Measurements from ENCODE around the gene SERPIND1. TPM values are rescaled to one million over a fixed set of nuclear protein-coding genes. Genes with fewer than 3 reads are reported as not detected.
"Not testable (repeated sequence)": the region's sequence is repeated elsewhere in the genome, so short reads cannot be mapped to it uniquely, and the experiment has no call there.

SERPIND1 gene
- total and polyA plus RNA-seq, 2 donors (not counting 1 experiment from before 2014, with no cell fraction given) = not detected

DNA sequence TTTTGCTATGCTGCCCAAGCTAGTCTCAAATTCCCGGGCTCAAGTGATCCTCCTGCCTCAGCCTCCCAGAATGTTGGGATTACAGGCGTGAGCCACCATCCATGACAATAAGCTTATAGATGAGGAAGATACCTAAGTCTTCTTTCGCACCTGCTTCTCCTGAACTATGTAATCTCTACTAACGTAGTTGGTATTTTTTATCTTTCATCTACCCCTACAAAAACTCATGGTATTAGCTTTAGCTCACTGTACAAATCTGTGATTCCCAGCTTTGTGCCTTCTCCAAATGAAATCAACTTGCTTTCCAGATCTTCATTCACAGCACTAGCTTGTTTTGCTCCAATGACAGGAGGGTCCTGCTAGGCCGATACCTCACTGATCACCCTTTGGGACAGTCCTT, 48.3 kb downstream of the SERPIND1 start:
- Histone ChIP-seq H3K4me2 (replicated peaks; ENCODE audit: low read depth, low read length, poor library complexity, severe bottlenecking) (no peak overlapping the region), H3K36me3 (replicated peaks in 1 of 2; ENCODE audit: control extremely low read depth in 1 of 2, control insufficient read depth in 1 of 2, extremely low read depth in 1 of 2, insufficient read depth in 2 of 2, low read length in 1 of 2) (peaks cover 19 to 62% of the 10 kb centered on the region in 2 experiments), H3K9ac (ENCODE audit: low read length) (no peak overlapping the region), H3K4me1 (ENCODE audit: control insufficient read depth in 2 of 2, insufficient read depth in 2 of 2, low read length in 2 of 2) (no peaks in the 10 kb centered on the region), H3K27me3 (replicated peaks in 1 of 4; ENCODE audit: control extremely low read depth in 1 of 4, control insufficient read depth in 3 of 4, insufficient read depth in 4 of 4, low read length in 3 of 4) (no peaks in the 10 kb centered on the region), H3K79me2 (ENCODE audit: control insufficient read depth, insufficient read depth, low read length) (no peaks in the 10 kb centered on the region), H3K27ac (ENCODE audit: low read length in 2 of 2) (no peak overlapping the region), H3K9me3 (ENCODE audit: control extremely low read depth in 1 of 3, control insufficient read depth in 2 of 3, insufficient read depth in 1 of 3, low read length in 2 of 3) (no peaks in the 10 kb centered on the region), H4K20me1 (ENCODE audit: control insufficient read depth, insufficient read depth, low read length, poor library complexity, severe bottlenecking) (no peaks in the 10 kb centered on the region), H2AFZ (ENCODE audit: insufficient read depth, low read depth, low read length, poor library complexity, severe bottlenecking) (no peak overlapping the region), H3K4me3 (ENCODE audit: control extremely low read depth in 1 of 5, extremely low read depth in 1 of 5, insufficient read depth in 1 of 5, low read depth in 2 of 5, low read length in 4 of 5) (no peak overlapping the region)
- Mint-ChIP-seq H3K4me1 (no peaks in the 10 kb centered on the region), H3K27ac (no peak overlapping the region), H3K9me3 (ENCODE audit: insufficient read depth) (no peaks in the 10 kb centered on the region), H3K4me3 (no peak overlapping the region), H3K27me3 (no peaks in the 10 kb centered on the region)
- ChIA-PET POLR2A (no interaction called here), CTCF (no interaction called here)
- TF ChIP-seq, protein P1, sequence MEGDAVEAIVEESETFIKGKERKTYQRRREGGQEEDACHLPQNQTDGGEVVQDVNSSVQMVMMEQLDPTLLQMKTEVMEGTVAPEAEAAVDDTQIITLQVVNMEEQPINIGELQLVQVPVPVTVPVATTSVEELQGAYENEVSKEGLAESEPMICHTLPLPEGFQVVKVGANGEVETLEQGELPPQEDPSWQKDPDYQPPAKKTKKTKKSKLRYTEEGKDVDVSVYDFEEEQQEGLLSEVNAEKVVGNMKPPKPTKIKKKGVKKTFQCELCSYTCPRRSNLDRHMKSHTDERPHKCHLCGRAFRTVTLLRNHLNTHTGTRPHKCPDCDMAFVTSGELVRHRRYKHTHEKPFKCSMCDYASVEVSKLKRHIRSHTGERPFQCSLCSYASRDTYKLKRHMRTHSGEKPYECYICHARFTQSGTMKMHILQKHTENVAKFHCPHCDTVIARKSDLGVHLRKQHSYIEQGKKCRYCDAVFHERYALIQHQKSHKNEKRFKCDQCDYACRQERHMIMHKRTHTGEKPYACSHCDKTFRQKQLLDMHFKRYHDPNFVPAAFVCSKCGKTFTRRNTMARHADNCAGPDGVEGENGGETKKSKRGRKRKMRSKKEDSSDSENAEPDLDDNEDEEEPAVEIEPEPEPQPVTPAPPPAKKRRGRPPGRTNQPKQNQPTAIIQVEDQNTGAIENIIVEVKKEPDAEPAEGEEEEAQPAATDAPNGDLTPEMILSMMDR (IDR thresholded peaks at IDR 0.05) = no peak
- no peak for TF ChIP-seq EZH2 (IDR thresholded peaks at IDR 0.05; ENCODE audit: borderline replicate concordance, insufficient read depth, low read depth, low read length, poor library complexity, severe bottlenecking)
- ATAC-seq (ENCODE audit: low read depth) = no peak
- no peak for DNase-seq
- intact Hi-C loops (cut with micrococcal nuclease) = no loop called here
- 96% methylated on average over 2 of the region's 5 CpGs for WGBS (ENCODE audit: insufficient coverage)

DNA sequence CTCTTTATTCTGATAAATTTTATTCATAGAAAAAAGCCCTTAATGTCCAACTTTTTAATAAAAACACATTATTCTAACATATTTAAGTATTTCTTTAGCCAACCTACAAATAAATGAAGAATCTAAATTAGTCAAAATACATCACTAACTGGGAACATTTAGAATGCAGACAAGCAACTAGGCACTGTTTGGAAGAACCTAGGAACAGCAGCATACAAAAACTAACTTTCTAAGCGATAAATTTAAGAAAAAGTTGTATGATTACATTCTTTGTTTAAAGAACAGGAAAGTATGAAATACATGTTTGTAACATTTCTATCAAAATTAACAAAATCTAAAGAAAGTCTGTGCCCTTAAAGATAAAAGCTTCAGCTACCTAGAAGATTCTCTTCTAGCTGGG, 49.4 kb downstream of the SERPIND1 start:
- H3K36me3 ChIP-seq (replicated peaks in 1 of 2; ENCODE audit: control extremely low read depth in 1 of 2, control insufficient read depth in 1 of 2, extremely low read depth in 1 of 2, insufficient read depth in 2 of 2, low read length in 1 of 2) = peaks cover 19 to 62% of the 10 kb centered on the region in 2 experiments
- no peak overlapping the region for H3K27ac ChIP-seq (ENCODE audit: low read length in 2 of 2)
- DNase-seq = no peak
- no peaks in the 10 kb centered on the region for H3K4me1 Mint-ChIP-seq
- intact Hi-C loops (cut with micrococcal nuclease) = no loop called here
- no peak overlapping the region for H3K9ac ChIP-seq (ENCODE audit: low read length)
- H3K27me3 ChIP-seq (replicated peaks in 1 of 4; ENCODE audit: control extremely low read depth in 1 of 4, control insufficient read depth in 3 of 4, insufficient read depth in 4 of 4, low read length in 3 of 4) = no peaks in the 10 kb centered on the region
- no peak overlapping the region for H3K4me3 Mint-ChIP-seq
- TF ChIP-seq, protein P1 (IDR thresholded peaks at IDR 0.05) = no peak
- TF ChIP-seq EZH2 (IDR thresholded peaks at IDR 0.05; ENCODE audit: borderline replicate concordance, insufficient read depth, low read depth, low read length, poor library complexity, severe bottlenecking) = no peak
- no peaks in the 10 kb centered on the region for H3K4me1 ChIP-seq (ENCODE audit: control insufficient read depth in 2 of 2, insufficient read depth in 2 of 2, low read length in 2 of 2)
- H3K9me3 Mint-ChIP-seq (ENCODE audit: insufficient read depth) = no peaks in the 10 kb centered on the region
- no peaks in the 10 kb centered on the region for H3K9me3 ChIP-seq (ENCODE audit: control extremely low read depth in 1 of 3, control insufficient read depth in 2 of 3, insufficient read depth in 1 of 3, low read length in 2 of 3)
- no peaks in the 10 kb centered on the region for H3K79me2 ChIP-seq (ENCODE audit: control insufficient read depth, insufficient read depth, low read length)
- no peak overlapping the region for H3K4me3 ChIP-seq (ENCODE audit: control extremely low read depth in 1 of 5, extremely low read depth in 1 of 5, insufficient read depth in 1 of 5, low read depth in 2 of 5, low read length in 4 of 5)
- H3K27me3 Mint-ChIP-seq = no peaks in the 10 kb centered on the region
- H4K20me1 ChIP-seq (ENCODE audit: control insufficient read depth, insufficient read depth, low read length, poor library complexity, severe bottlenecking) = no peaks in the 10 kb centered on the region
- no peak overlapping the region for H3K27ac Mint-ChIP-seq
- POLR2A ChIA-PET = no interaction called here
- no peak for ATAC-seq (ENCODE audit: low read depth)
- no peak overlapping the region for H3K4me2 ChIP-seq (replicated peaks; ENCODE audit: low read depth, low read length, poor library complexity, severe bottlenecking)
- WGBS (ENCODE audit: insufficient coverage) = no CpG with 5 or more reads among the region's 1 CpG
- H2AFZ ChIP-seq (ENCODE audit: insufficient read depth, low read depth, low read length, poor library complexity, severe bottlenecking) = no peak overlapping the region
- CTCF ChIA-PET = no interaction called here

DNA sequence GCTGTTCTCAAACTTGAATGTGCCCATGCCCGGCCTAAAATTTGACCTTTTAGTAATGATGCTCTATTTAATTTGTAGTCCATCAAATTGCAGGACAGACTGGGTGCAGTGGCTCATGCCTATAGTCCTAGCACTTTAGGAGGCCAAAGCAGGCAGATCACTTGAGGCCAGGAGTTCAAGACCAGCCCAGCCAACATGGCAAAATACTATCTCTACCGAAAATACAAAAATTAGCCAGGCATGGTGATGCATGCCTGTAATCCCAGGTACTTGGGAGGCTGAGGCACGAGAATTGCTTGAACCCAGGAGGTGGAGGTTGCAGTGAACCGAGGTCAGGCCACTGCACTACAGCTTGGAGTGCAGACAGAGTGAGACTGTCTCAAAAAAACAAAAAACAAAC, 51.3 kb downstream of the SERPIND1 start:
- H3K27ac ChIP-seq (ENCODE audit: low read length in 2 of 2); POLR2A ChIA-PET; H3K27me3 ChIP-seq (replicated peaks in 1 of 4; ENCODE audit: control extremely low read depth in 1 of 4, control insufficient read depth in 3 of 4, insufficient read depth in 4 of 4, low read length in 3 of 4); intact Hi-C loops (cut with micrococcal nuclease); H3K4me3 ChIP-seq (ENCODE audit: control extremely low read depth in 1 of 5, extremely low read depth in 1 of 5, insufficient read depth in 1 of 5, low read depth in 2 of 5, low read length in 4 of 5); H3K9ac ChIP-seq (ENCODE audit: low read length); H4K20me1 ChIP-seq (ENCODE audit: control insufficient read depth, insufficient read depth, low read length, poor library complexity, severe bottlenecking); H2AFZ ChIP-seq (ENCODE audit: insufficient read depth, low read depth, low read length, poor library complexity, severe bottlenecking); ATAC-seq (ENCODE audit: low read depth); H3K4me1 Mint-ChIP-seq; H3K4me1 ChIP-seq (ENCODE audit: control insufficient read depth in 2 of 2, insufficient read depth in 2 of 2, low read length in 2 of 2); H3K9me3 Mint-ChIP-seq (ENCODE audit: insufficient read depth); H3K27ac Mint-ChIP-seq; H3K27me3 Mint-ChIP-seq; H3K4me3 Mint-ChIP-seq; DNase-seq; H3K9me3 ChIP-seq (ENCODE audit: control extremely low read depth in 1 of 3, control insufficient read depth in 2 of 3, insufficient read depth in 1 of 3, low read length in 2 of 3); CTCF ChIA-PET; H3K79me2 ChIP-seq (ENCODE audit: control insufficient read depth, insufficient read depth, low read length); H3K4me2 ChIP-seq (replicated peaks; ENCODE audit: low read depth, low read length, poor library complexity, severe bottlenecking): not testable (repeated sequence)
- WGBS (ENCODE audit: insufficient coverage) = 100% methylated on average over 4 of the region's 4 CpGs
- peaks cover 9 to 61% of the 10 kb centered on the region in 2 experiments for H3K36me3 ChIP-seq (replicated peaks in 1 of 2; ENCODE audit: control extremely low read depth in 1 of 2, control insufficient read depth in 1 of 2, extremely low read depth in 1 of 2, insufficient read depth in 2 of 2, low read length in 1 of 2)
